GM23338 (cell line): ENCODE measurements around the gene SCAND1. TPM values are rescaled to one million over a fixed set of nuclear protein-coding genes. Genes with fewer than 3 reads are reported as not detected.

ENCODE experiments used
- ATAC-seq: fragments of 200-7000 bp; cut with Tn5 transposase; 3 replicates; pipeline ENCODE4 v1.9.1; 2020
- DNase-seq: peaks from one replicate; pipeline ENCODE4 v3.0.0-alpha.2; 2015; ENCODE audit warnings: low spot score
- H2AFZ ChIP-seq: fragments of 200-600 bp; sonication (generic); 2 replicates; pipeline ENCODE4 v1.8.0; 2016; ENCODE audit warnings: antibody characterized with exemption, mild to moderate bottlenecking, moderate library complexity
- H3F3A ChIP-seq: fragments of 200-600 bp; sonication (generic); replicated peaks from 2 replicates; pipeline ENCODE4 v1.8.0; 2017; ENCODE audit warnings: antibody characterized with exemption, mixed run types, low read depth
- H3K27ac ChIP-seq: fragments of 200-600 bp; sonication (generic); 2 replicates; pipeline ENCODE4 v1.6.1; 2016; ENCODE audit warnings: low read depth
- H3K27me3 ChIP-seq: fragments of 200-600 bp; sonication (generic); 2 replicates; pipeline ENCODE4 v1.8.0; 2016; ENCODE audit warnings: mild to moderate bottlenecking, mixed run types, moderate library complexity; ENCODE audit not compliant: insufficient read depth
- H3K36me3 ChIP-seq: fragments of 200-600 bp; sonication (generic); 2 replicates; pipeline ENCODE4 v1.8.0; 2016; ENCODE audit warnings: mild to moderate bottlenecking; ENCODE audit not compliant: insufficient read depth
- H3K4me1 ChIP-seq: fragments of 200-600 bp; sonication (generic); 2 replicates; pipeline ENCODE4 v1.8.0; 2016; ENCODE audit warnings: mild to moderate bottlenecking, moderate library complexity; ENCODE audit not compliant: insufficient read depth
- H3K4me2 ChIP-seq: fragments of 200-600 bp; sonication (generic); 2 replicates; pipeline ENCODE4 v1.7.1; 2017; ENCODE audit warnings: mixed run types
- H3K4me3 ChIP-seq: fragments of 200-600 bp; sonication (generic); 2 replicates; pipeline ENCODE4 v1.6.1; 2016; ENCODE audit warnings: mixed run types
- H3K79me2 ChIP-seq: fragments of 200-600 bp; sonication (generic); replicated peaks from 2 replicates; pipeline ENCODE4 v1.8.0; 2017; ENCODE audit warnings: mild to moderate bottlenecking; ENCODE audit not compliant: insufficient read depth
- H3K9me2 ChIP-seq: fragments of 200-600 bp; sonication (generic); 2 replicates; pipeline ENCODE4 v1.8.0; 2017; ENCODE audit not compliant: insufficient read depth
- H4K20me1 ChIP-seq: fragments of 200-600 bp; sonication (generic); replicated peaks from 2 replicates; pipeline ENCODE4 v1.8.0; 2017; ENCODE audit warnings: mild to moderate bottlenecking; ENCODE audit not compliant: insufficient read depth
- H3K27ac Mint-ChIP-seq: 2 replicates; pipeline ENCODE4 v1.8.0; 2020; ENCODE audit warnings: inconsistent platforms, mild to moderate bottlenecking, moderate library complexity, mixed read lengths
- H3K27me3 Mint-ChIP-seq: 3 replicates; pipeline ENCODE4 v1.8.0; 2022; ENCODE audit warnings: low read depth, mild to moderate bottlenecking, moderate library complexity, mixed read lengths, inconsistent platforms; ENCODE audit not compliant: insufficient read depth, poor library complexity
- H3K36me3 Mint-ChIP-seq: 3 replicates; pipeline ENCODE4 v1.8.0; 2021; ENCODE audit warnings: low read depth, mild to moderate bottlenecking, inconsistent platforms, moderate library complexity, mixed read lengths
- H3K4me1 Mint-ChIP-seq: 3 replicates; pipeline ENCODE4 v1.8.0; 2020; ENCODE audit warnings: mild to moderate bottlenecking, inconsistent platforms, mixed read lengths
- H3K4me3 Mint-ChIP-seq: 3 replicates; pipeline ENCODE4 v1.8.0; 2021; ENCODE audit warnings: moderate library complexity, mild to moderate bottlenecking, inconsistent platforms, mixed read lengths
- H3K9me3 Mint-ChIP-seq: 3 replicates; pipeline ENCODE4 v1.8.0; 2020; ENCODE audit warnings: moderate library complexity, mild to moderate bottlenecking, inconsistent platforms, mixed read lengths
- CREB1 ChIP-seq: fragments of 250-450 bp; sonication (Bioruptor Pico); IDR thresholded peaks from 2 replicates; pipeline ENCODE4 v1.5.0; 2020; ENCODE audit warnings: low read depth, mild to moderate bottlenecking, moderate library complexity
- EZH2 ChIP-seq: fragments of 200-600 bp; sonication (generic); IDR thresholded peaks from one replicate; pipeline ENCODE4 v1.8.0; 2017; ENCODE audit warnings: antibody characterized with exemption, mild to moderate bottlenecking, low read depth; ENCODE audit not compliant: unreplicated experiment
- EZH2phosphoT487 ChIP-seq: fragments of 200-600 bp; sonication (generic); IDR thresholded peaks from one replicate; pipeline ENCODE4 v1.8.1; 2018; ENCODE audit warnings: antibody characterized with exemption; ENCODE audit not compliant: unreplicated experiment
- JUNB ChIP-seq: IDR thresholded peaks from one replicate; pipeline ENCODE4 v1.6.1; 2016; ENCODE audit warnings: antibody characterized with exemption; ENCODE audit not compliant: unreplicated experiment
- NANOG ChIP-seq: IDR thresholded peaks from 2 replicates; pipeline ENCODE4 v1.6.1; 2016; ENCODE audit warnings: antibody characterized with exemption, borderline replicate concordance
- POLR2AphosphoS5 ChIP-seq: IDR thresholded peaks from 2 replicates; pipeline ENCODE4 v1.6.1; 2016; ENCODE audit warnings: antibody characterized with exemption, low read depth
- STAT1 ChIP-seq: IDR thresholded peaks from one replicate; pipeline ENCODE4 v1.6.1; 2016; ENCODE audit warnings: antibody characterized with exemption; ENCODE audit not compliant: unreplicated experiment
- ZNF114 ChIP-seq: fragments of 250-450 bp; sonication (Bioruptor Pico); IDR thresholded peaks from 2 replicates; pipeline ENCODE4 v1.5.0; 2020; ENCODE audit warnings: mild to moderate bottlenecking, moderate library complexity
- ZNF331 ChIP-seq: fragments of 250-450 bp; sonication (Bioruptor Pico); IDR thresholded peaks from 2 replicates; pipeline ENCODE4 v1.5.0; 2020; ENCODE audit warnings: low read depth, mild to moderate bottlenecking, moderate library complexity
- polyA plus RNA-seq: library from polyadenylated mRNA; unstranded; fragments of >200 nt; fragmentation: Nextera tagmentation; extraction: Ambion mirVana; gene quantifications from 2 replicates; pipeline ENCODE4 v1.2.1, GENCODE V29; 2016
- total RNA-seq: library from RNA; depleted of rRNA; stranded (reverse); fragments of >200 nt; shearing (Covaris generic); gene quantifications from 2 replicates; pipeline ENCODE4 v1.2.3, GENCODE V29; 2014
- TF ChIP-seq, protein P1 (sequence below), 2 experiments: fragments of 200-600 bp in 1 of 2; sonication (generic) in 1 of 2; conservative IDR thresholded peaks; 2 replicates each; pipeline versions ENCODE4 v1.5.1 to v1.6.1; 2016 to 2017; ENCODE audit warnings: antibody characterized with exemption in 2 of 2, low read depth in 2 of 2, mild to moderate bottlenecking in 2 of 2, moderate library complexity in 1 of 2
- TF ChIP-seq, protein P2 (sequence below): IDR thresholded peaks from one replicate; pipeline ENCODE4 v1.6.1; 2018; ENCODE audit warnings: antibody characterized with exemption; ENCODE audit not compliant: unreplicated experiment
- TF ChIP-seq, protein P3 (sequence below): IDR thresholded peaks from 2 replicates; pipeline ENCODE4 v1.6.1; 2016; ENCODE audit warnings: antibody characterized with exemption
- TF ChIP-seq, protein P4 (sequence below): fragments of 250-450 bp; sonication (Bioruptor Pico); IDR thresholded peaks from 2 replicates; pipeline ENCODE4 v1.5.0; 2020; ENCODE audit warnings: mild to moderate bottlenecking, moderate library complexity

The SCAND1 gene
- total and polyA plus RNA-seq, 2 experiments from 2014 or later, result 118 to 245 TPM

- ATAC-seq, result no peak
Observed at GRCh38 chr20:35909176-35909575, 45.1 kb downstream of the SCAND1 start.

More at GRCh38 chr20:35909176-35909575, 45.1 kb downstream of the SCAND1 start:
- no peaks in the 10 kb centered on the region for H3K9me2 ChIP-seq
- no peaks in the 10 kb centered on the region for H3K79me2 ChIP-seq
- H3K27ac ChIP-seq, result no peak overlapping the region; the same call in 1 of the 2 replicates
- H3K36me3 ChIP-seq, result peaks cover 5% of the 10 kb centered on the region; the same call in 1 of the 2 replicates
- H2AFZ ChIP-seq, result no peak overlapping the region
- H3K4me3 Mint-ChIP-seq, result no peak overlapping the region
- H3K27me3 Mint-ChIP-seq, result peaks cover 7% of the 10 kb centered on the region
- H3K27me3 ChIP-seq, result no peaks in the 10 kb centered on the region
- no peaks in the 10 kb centered on the region; the same call in 1 of the 2 replicates for H4K20me1 ChIP-seq
- no peak overlapping the region for H3K4me2 ChIP-seq
- no peak for DNase-seq
- H3K36me3 Mint-ChIP-seq, result peaks cover 34% of the 10 kb centered on the region
- H3K9me3 Mint-ChIP-seq, result no peaks in the 10 kb centered on the region
- H3F3A ChIP-seq, result no peaks in the 10 kb centered on the region
- H3K27ac Mint-ChIP-seq, result no peak overlapping the region; the same call in 1 of the 2 replicates
- H3K4me1 Mint-ChIP-seq, result peaks cover 28% of the 10 kb centered on the region
- H3K4me1 ChIP-seq, result peaks cover 18% of the 10 kb centered on the region
- TF ChIP-seq, protein P1, sequence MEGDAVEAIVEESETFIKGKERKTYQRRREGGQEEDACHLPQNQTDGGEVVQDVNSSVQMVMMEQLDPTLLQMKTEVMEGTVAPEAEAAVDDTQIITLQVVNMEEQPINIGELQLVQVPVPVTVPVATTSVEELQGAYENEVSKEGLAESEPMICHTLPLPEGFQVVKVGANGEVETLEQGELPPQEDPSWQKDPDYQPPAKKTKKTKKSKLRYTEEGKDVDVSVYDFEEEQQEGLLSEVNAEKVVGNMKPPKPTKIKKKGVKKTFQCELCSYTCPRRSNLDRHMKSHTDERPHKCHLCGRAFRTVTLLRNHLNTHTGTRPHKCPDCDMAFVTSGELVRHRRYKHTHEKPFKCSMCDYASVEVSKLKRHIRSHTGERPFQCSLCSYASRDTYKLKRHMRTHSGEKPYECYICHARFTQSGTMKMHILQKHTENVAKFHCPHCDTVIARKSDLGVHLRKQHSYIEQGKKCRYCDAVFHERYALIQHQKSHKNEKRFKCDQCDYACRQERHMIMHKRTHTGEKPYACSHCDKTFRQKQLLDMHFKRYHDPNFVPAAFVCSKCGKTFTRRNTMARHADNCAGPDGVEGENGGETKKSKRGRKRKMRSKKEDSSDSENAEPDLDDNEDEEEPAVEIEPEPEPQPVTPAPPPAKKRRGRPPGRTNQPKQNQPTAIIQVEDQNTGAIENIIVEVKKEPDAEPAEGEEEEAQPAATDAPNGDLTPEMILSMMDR (conservative IDR thresholded peaks at IDR 0.05; ENCODE audit: low read depth in 2 of 2), result no peak
- no peak for TF ChIP-seq NANOG
- no peak for TF ChIP-seq EZH2
- no peak for TF ChIP-seq EZH2phosphoT487
- TF ChIP-seq CREB1, result no peak
- TF ChIP-seq, protein P2, sequence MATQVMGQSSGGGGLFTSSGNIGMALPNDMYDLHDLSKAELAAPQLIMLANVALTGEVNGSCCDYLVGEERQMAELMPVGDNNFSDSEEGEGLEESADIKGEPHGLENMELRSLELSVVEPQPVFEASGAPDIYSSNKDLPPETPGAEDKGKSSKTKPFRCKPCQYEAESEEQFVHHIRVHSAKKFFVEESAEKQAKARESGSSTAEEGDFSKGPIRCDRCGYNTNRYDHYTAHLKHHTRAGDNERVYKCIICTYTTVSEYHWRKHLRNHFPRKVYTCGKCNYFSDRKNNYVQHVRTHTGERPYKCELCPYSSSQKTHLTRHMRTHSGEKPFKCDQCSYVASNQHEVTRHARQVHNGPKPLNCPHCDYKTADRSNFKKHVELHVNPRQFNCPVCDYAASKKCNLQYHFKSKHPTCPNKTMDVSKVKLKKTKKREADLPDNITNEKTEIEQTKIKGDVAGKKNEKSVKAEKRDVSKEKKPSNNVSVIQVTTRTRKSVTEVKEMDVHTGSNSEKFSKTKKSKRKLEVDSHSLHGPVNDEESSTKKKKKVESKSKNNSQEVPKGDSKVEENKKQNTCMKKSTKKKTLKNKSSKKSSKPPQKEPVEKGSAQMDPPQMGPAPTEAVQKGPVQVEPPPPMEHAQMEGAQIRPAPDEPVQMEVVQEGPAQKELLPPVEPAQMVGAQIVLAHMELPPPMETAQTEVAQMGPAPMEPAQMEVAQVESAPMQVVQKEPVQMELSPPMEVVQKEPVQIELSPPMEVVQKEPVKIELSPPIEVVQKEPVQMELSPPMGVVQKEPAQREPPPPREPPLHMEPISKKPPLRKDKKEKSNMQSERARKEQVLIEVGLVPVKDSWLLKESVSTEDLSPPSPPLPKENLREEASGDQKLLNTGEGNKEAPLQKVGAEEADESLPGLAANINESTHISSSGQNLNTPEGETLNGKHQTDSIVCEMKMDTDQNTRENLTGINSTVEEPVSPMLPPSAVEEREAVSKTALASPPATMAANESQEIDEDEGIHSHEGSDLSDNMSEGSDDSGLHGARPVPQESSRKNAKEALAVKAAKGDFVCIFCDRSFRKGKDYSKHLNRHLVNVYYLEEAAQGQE, result no peak
- TF ChIP-seq POLR2AphosphoS5, result no peak
- TF ChIP-seq JUNB, result no peak
- no peak for TF ChIP-seq ZNF114 (CRISPR knock-in tag)
- TF ChIP-seq STAT1, result no peak
- no peak for TF ChIP-seq ZNF331 (CRISPR knock-in tag)
- TF ChIP-seq, protein P3, sequence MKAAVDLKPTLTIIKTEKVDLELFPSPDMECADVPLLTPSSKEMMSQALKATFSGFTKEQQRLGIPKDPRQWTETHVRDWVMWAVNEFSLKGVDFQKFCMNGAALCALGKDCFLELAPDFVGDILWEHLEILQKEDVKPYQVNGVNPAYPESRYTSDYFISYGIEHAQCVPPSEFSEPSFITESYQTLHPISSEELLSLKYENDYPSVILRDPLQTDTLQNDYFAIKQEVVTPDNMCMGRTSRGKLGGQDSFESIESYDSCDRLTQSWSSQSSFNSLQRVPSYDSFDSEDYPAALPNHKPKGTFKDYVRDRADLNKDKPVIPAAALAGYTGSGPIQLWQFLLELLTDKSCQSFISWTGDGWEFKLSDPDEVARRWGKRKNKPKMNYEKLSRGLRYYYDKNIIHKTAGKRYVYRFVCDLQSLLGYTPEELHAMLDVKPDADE, result no peak
- TF ChIP-seq, protein P4, sequence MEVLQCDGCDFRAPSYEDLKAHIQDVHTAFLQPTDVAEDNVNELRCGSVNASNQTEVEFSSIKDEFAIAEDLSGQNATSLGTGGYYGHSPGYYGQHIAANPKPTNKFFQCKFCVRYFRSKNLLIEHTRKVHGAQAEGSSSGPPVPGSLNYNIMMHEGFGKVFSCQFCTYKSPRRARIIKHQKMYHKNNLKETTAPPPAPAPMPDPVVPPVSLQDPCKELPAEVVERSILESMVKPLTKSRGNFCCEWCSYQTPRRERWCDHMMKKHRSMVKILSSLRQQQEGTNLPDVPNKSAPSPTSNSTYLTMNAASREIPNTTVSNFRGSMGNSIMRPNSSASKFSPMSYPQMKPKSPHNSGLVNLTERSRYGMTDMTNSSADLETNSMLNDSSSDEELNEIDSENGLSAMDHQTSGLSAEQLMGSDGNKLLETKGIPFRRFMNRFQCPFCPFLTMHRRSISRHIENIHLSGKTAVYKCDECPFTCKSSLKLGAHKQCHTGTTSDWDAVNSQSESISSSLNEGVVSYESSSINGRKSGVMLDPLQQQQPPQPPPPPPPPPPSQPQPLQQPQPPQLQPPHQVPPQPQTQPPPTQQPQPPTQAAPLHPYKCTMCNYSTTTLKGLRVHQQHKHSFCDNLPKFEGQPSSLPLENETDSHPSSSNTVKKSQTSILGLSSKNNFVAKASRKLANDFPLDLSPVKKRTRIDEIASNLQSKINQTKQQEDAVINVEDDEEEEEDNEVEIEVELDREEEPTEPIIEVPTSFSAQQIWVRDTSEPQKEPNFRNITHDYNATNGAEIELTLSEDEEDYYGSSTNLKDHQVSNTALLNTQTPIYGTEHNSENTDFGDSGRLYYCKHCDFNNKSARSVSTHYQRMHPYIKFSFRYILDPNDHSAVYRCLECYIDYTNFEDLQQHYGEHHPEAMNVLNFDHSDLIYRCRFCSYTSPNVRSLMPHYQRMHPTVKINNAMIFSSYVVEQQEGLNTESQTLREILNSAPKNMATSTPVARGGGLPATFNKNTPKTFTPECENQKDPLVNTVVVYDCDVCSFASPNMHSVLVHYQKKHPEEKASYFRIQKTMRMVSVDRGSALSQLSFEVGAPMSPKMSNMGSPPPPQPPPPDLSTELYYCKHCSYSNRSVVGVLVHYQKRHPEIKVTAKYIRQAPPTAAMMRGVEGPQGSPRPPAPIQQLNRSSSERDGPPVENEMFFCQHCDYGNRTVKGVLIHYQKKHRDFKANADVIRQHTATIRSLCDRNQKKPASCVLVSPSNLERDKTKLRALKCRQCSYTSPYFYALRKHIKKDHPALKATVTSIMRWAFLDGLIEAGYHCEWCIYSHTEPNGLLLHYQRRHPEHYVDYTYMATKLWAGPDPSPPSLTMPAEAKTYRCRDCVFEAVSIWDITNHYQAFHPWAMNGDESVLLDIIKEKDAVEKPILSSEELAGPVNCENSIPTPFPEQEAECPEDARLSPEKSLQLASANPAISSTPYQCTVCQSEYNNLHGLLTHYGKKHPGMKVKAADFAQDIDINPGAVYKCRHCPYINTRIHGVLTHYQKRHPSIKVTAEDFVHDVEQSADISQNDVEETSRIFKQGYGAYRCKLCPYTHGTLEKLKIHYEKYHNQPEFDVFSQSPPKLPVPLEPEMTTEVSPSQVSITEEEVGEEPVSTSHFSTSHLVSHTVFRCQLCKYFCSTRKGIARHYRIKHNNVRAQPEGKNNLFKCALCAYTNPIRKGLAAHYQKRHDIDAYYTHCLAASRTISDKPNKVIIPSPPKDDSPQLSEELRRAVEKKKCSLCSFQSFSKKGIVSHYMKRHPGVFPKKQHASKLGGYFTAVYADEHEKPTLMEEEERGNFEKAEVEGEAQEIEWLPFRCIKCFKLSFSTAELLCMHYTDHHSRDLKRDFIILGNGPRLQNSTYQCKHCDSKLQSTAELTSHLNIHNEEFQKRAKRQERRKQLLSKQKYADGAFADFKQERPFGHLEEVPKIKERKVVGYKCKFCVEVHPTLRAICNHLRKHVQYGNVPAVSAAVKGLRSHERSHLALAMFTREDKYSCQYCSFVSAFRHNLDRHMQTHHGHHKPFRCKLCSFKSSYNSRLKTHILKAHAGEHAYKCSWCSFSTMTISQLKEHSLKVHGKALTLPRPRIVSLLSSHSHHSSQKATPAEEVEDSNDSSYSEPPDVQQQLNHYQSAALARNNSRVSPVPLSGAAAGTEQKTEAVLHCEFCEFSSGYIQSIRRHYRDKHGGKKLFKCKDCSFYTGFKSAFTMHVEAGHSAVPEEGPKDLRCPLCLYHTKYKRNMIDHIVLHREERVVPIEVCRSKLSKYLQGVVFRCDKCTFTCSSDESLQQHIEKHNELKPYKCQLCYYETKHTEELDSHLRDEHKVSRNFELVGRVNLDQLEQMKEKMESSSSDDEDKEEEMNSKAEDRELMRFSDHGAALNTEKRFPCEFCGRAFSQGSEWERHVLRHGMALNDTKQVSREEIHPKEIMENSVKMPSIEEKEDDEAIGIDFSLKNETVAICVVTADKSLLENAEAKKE (CRISPR knock-in tag), result no peak
- H3K4me3 ChIP-seq, result no peak overlapping the region
